Activated CD8-positive, alpha-beta memory T cell treated with anti-CD3 and anti-CD28 coated beads for 48 hours (primary cell): ENCODE measurements around the gene SLC35A2.
"Not testable (repeated sequence)": the region's sequence is repeated elsewhere in the genome, so short reads cannot be mapped to it uniquely, and the experiment has no call there.

Experiments
- DNase-seq, 3 experiments: peaks; one replicate each; pipeline ENCODE4 v3.0.0-alpha.2; 2020; ENCODE audit warnings: low read depth in 2 of 3, low spot score in 2 of 3

The SLC35A2 gene

GRCh38 chrX:48903290-48903689 is 8.2 kb downstream of the SLC35A2 start:
- DNase-seq = no peak

GRCh38 chrX:48902776-48903175 is 8.7 kb downstream of the SLC35A2 start:
- no peak for DNase-seq

- DNase-seq = no peak
Measured at GRCh38 chrX:48902135-48902534, 9.3 kb downstream of the SLC35A2 start.

GRCh38 chrX:48901069-48901468 is 10.4 kb downstream of the SLC35A2 start:
- DNase-seq = no peak

- DNase-seq = no peak
Measured at GRCh38 chrX:48899078-48899410, 12.4 kb downstream of the SLC35A2 start.

GRCh38 chrX:48897625-48898306 is 13.7 kb downstream of the SLC35A2 start, which contains the start of the genes PQBP1 and TIMM17B:
Gene PQBP1 (plus strand): TSS chrX:48897930. CDS start chrX:48898510, 580 bp downstream.
Gene TIMM17B (minus strand): TSS chrX:48897768. CDS start chrX:48897749, 19 bp downstream.
- DNase-seq = peak in 2 of 3 experiments; percentile 57 to 67

GRCh38 chrX:48897157-48897624 is 14.3 kb downstream of the SLC35A2 start:
- DNase-seq = no peak

GRCh38 chrX:48896611-48897011 is 14.8 kb downstream of the SLC35A2 start:
- no peak for DNase-seq

- no peak for DNase-seq
Measured at GRCh38 chrX:48894891-48895290, 16.6 kb downstream of the SLC35A2 start.

GRCh38 chrX:48893556-48894348 is 17.7 kb downstream of the SLC35A2 start:
- DNase-seq = no peak

GRCh38 chrX:48892896-48893295 is 18.6 kb downstream of the SLC35A2 start:
- DNase-seq = no peak

GRCh38 chrX:48891402-48892288 is 19.8 kb downstream of the SLC35A2 start:
- DNase-seq = peak in 2 of 3 experiments; percentile 32 to 40

- no peak for DNase-seq
Measured at GRCh38 chrX:48890934-48891401, 20.5 kb downstream of the SLC35A2 start.

GRCh38 chrX:48890296-48890925 is 21.0 kb downstream of the SLC35A2 start:
- no peak for DNase-seq

- not testable (repeated sequence) for DNase-seq
Measured at GRCh38 chrX:48886586-48886985, 24.9 kb downstream of the SLC35A2 start.

GRCh38 chrX:48883729-48884128 is 27.7 kb downstream of the SLC35A2 start:
- no peak for DNase-seq

GRCh38 chrX:48876944-48877343 is 34.5 kb downstream of the SLC35A2 start:
- not testable (repeated sequence) for DNase-seq

- not testable (repeated sequence) for DNase-seq
Measured at GRCh38 chrX:48872017-48872416, 39.4 kb downstream of the SLC35A2 start.

GRCh38 chrX:48864210-48864609 is 47.2 kb downstream of the SLC35A2 start:
- no peak for DNase-seq

- DNase-seq = no peak
Measured at GRCh38 chrX:48854898-48855297, 56.5 kb downstream of the SLC35A2 start.
